ENCODE data around the gene SDR42E2. TPM values are rescaled to one million over a fixed set of nuclear protein-coding genes. Genes with fewer than 3 reads are reported as not detected.

The SDR42E2 gene
- total RNA-seq, 2 donors from 2014 or later, result not detected

GRCh38 chr16:22120440-22120839, 41.9 kb upstream of the SDR42E2 start:
- H3K27me3 Mint-ChIP-seq (ENCODE audit: insufficient read depth), result peaks cover 5% of the 10 kb centered on the region
- 85% methylated on average over 3 of the region's 3 CpGs; no CpG with 5 or more reads in 1 of the 2 experiments for WGBS, 2 experiments (ENCODE audit: insufficient coverage in 1 of 2, insufficient read length in 1 of 2)
- H3K36me3 Mint-ChIP-seq (ENCODE audit: low read depth), result no peaks in the 10 kb centered on the region
- no peaks in the 10 kb centered on the region for H3K27me3 ChIP-seq (ENCODE audit: control insufficient read depth, insufficient read depth, low read length, poor library complexity, severe bottlenecking)
- no peak overlapping the region for H3K4me3 ChIP-seq (ENCODE audit: low read length)
- H3K27ac ChIP-seq (ENCODE audit: low read depth, low read length), result no peak overlapping the region
- H3K9me3 ChIP-seq (ENCODE audit: control insufficient read depth, low read length), result no peaks in the 10 kb centered on the region
- H3K4me1 Mint-ChIP-seq, result no peaks in the 10 kb centered on the region
- DNase-seq, result peak; percentile 54
- no peaks in the 10 kb centered on the region for H3K4me1 ChIP-seq (ENCODE audit: control insufficient read depth, insufficient read depth, low read length)
- no peak overlapping the region for H3K4me3 Mint-ChIP-seq
- H3K36me3 ChIP-seq (ENCODE audit: control insufficient read depth, insufficient read depth, low read length), result no peaks in the 10 kb centered on the region
- H3K27ac Mint-ChIP-seq, result no peak overlapping the region
- TF ChIP-seq, protein P1, sequence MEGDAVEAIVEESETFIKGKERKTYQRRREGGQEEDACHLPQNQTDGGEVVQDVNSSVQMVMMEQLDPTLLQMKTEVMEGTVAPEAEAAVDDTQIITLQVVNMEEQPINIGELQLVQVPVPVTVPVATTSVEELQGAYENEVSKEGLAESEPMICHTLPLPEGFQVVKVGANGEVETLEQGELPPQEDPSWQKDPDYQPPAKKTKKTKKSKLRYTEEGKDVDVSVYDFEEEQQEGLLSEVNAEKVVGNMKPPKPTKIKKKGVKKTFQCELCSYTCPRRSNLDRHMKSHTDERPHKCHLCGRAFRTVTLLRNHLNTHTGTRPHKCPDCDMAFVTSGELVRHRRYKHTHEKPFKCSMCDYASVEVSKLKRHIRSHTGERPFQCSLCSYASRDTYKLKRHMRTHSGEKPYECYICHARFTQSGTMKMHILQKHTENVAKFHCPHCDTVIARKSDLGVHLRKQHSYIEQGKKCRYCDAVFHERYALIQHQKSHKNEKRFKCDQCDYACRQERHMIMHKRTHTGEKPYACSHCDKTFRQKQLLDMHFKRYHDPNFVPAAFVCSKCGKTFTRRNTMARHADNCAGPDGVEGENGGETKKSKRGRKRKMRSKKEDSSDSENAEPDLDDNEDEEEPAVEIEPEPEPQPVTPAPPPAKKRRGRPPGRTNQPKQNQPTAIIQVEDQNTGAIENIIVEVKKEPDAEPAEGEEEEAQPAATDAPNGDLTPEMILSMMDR (conservative IDR thresholded peaks at IDR 0.05), result peak; percentile 67
- no peak overlapping the region for H3K9ac ChIP-seq (ENCODE audit: extremely low read depth, low read length, poor library complexity, severe bottlenecking)
- no peaks in the 10 kb centered on the region for H3K9me3 Mint-ChIP-seq

DNA sequence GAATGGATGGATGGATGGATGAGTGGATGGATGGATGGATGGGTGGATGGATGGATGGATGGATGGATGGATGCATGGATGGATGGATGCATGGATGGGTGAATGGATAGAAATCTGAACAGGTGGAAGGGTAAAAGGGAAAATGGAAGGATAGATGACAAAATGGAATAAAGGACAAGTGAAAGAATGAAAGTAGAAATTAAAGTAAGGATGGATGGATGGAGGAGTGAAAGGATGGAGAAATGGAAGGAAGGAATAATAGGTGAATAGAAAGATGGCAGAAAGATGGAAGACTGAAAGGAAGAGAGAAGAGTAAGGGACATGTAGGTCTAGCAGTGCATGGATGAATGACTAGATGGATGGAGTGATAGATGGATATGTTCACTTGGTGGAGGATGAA, 40.1 kb upstream of the SDR42E2 start:
- no peak overlapping the region for H3K4me3 ChIP-seq (ENCODE audit: low read length)
- Mint-ChIP-seq H3K27me3 (ENCODE audit: insufficient read depth) (peaks cover 5% of the 10 kb centered on the region), H3K4me3 (no peak overlapping the region), H3K27ac (no peak overlapping the region), H3K4me1 (no peaks in the 10 kb centered on the region), H3K9me3 (no peaks in the 10 kb centered on the region), H3K36me3 (ENCODE audit: low read depth) (no peaks in the 10 kb centered on the region)
- TF ChIP-seq, protein P1 (conservative IDR thresholded peaks at IDR 0.05), result no peak
- no peak for DNase-seq
- no peak overlapping the region for H3K9ac ChIP-seq (ENCODE audit: extremely low read depth, low read length, poor library complexity, severe bottlenecking)
- H3K4me1 ChIP-seq (ENCODE audit: control insufficient read depth, insufficient read depth, low read length), result no peaks in the 10 kb centered on the region
- no peak overlapping the region for H3K27ac ChIP-seq (ENCODE audit: low read depth, low read length)
- no peaks in the 10 kb centered on the region for H3K27me3 ChIP-seq (ENCODE audit: control insufficient read depth, insufficient read depth, low read length, poor library complexity, severe bottlenecking)
- no peaks in the 10 kb centered on the region for H3K9me3 ChIP-seq (ENCODE audit: control insufficient read depth, low read length)
- no peaks in the 10 kb centered on the region for H3K36me3 ChIP-seq (ENCODE audit: control insufficient read depth, insufficient read depth, low read length)

GRCh38 chr16:22123146-22123545, 39.2 kb upstream of the SDR42E2 start:
- H3K27me3 Mint-ChIP-seq (ENCODE audit: insufficient read depth), result peaks cover 5% of the 10 kb centered on the region
- Histone ChIP-seq H3K36me3 (ENCODE audit: control insufficient read depth, insufficient read depth, low read length) (no peaks in the 10 kb centered on the region), H3K9ac (ENCODE audit: extremely low read depth, low read length, poor library complexity, severe bottlenecking) (no peak overlapping the region), H3K9me3 (ENCODE audit: control insufficient read depth, low read length) (no peaks in the 10 kb centered on the region), H3K27me3 (ENCODE audit: control insufficient read depth, insufficient read depth, low read length, poor library complexity, severe bottlenecking) (peaks cover 6% of the 10 kb centered on the region), H3K4me3 (ENCODE audit: low read length) (no peak overlapping the region), H3K4me1 (ENCODE audit: control insufficient read depth, insufficient read depth, low read length) (no peaks in the 10 kb centered on the region), H3K27ac (ENCODE audit: low read depth, low read length) (no peak overlapping the region)
- H3K4me3 Mint-ChIP-seq, result no peak overlapping the region
- H3K4me1 Mint-ChIP-seq, result no peaks in the 10 kb centered on the region
- TF ChIP-seq, protein P1 (conservative IDR thresholded peaks at IDR 0.05), result peak; percentile 69
- peaks cover 2% of the 10 kb centered on the region for H3K9me3 Mint-ChIP-seq
- no peak for DNase-seq
- H3K27ac Mint-ChIP-seq, result no peak overlapping the region
- 65 to 100% methylated on average over 2 to 3 of the region's 3 CpGs for WGBS, 2 experiments (ENCODE audit: insufficient coverage in 1 of 2, insufficient read length in 1 of 2)
- no peaks in the 10 kb centered on the region for H3K36me3 Mint-ChIP-seq (ENCODE audit: low read depth)
